ENCODE data around the gene TMEM63B. TPM values are rescaled to one million over a fixed set of nuclear protein-coding genes. Genes with fewer than 3 reads are reported as not detected.

The TMEM63B gene
- total and polyA plus RNA-seq, 2 of the 8 experiments (the other 6 are each of a cell fraction or from before 2014, with no cell fraction given) = 61.1 to 96.8 TPM

DNA sequence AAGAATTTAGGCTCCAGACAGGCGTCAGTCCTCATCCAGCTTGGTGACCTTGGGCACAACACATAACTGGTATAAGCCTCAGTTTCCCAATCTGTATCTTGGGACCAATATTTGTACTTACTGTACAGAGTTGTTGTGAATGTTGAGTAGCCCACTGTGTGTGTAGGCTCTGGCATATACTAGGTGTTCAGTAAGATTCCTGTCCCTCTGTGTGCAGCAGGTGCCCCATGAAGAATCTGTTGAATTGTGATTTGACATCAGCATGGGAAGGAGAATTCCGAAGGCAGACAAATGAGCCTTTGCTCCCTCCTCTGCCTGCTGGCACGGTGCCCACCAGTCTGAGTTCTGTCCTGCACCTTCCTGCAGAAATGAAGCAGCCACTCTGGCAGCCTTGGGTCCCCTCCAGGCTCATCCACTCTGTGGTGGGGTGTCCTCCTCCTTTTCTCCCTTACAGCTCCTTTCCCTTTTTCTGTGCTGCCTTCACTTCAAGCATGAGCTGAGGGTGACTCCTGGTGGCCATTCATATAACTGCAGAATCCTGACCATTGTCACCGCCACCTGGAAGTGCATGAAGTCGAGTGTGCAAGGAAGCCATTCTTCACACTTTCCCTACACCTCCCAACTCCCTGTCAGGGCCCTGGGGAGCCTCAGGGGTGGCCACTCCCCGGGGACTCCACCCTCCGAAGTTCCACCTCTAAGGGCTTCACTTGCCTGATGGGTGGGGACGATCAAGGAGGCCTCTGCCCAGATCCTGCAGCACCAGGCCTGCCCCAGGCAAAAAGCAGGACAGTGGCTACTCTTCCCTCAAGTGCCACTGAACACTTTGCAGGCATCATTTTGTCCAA is 48.3 kb upstream of the TMEM63B start (continued):
- TF ChIP-seq FOSL1 (IDR thresholded peaks at IDR 0.05; ENCODE audit: insufficient read depth, low read depth, low read length) = no peak
- TF ChIP-seq KDM1A (IDR thresholded peaks at IDR 0.05; ENCODE audit: borderline replicate concordance, low read length) = no peak
- no peak for TF ChIP-seq JUND (IDR thresholded peaks at IDR 0.05; ENCODE audit: low read length)
- TF ChIP-seq CTBP2 (IDR thresholded peaks at IDR 0.05; ENCODE audit: borderline replicate concordance, insufficient read depth, insufficient read length, low read length) = no peak
- no peak for TF ChIP-seq BCL11A (IDR thresholded peaks at IDR 0.05; ENCODE audit: low read depth in 2 of 2, low read length in 2 of 2)
- no peak for TF ChIP-seq POU5F1 (IDR thresholded peaks at IDR 0.05; ENCODE audit: low read depth, low read length)
- no peak for TF ChIP-seq BRCA1 (IDR thresholded peaks at IDR 0.05; ENCODE audit: low read depth, low read length)
- TF ChIP-seq, protein P1, sequence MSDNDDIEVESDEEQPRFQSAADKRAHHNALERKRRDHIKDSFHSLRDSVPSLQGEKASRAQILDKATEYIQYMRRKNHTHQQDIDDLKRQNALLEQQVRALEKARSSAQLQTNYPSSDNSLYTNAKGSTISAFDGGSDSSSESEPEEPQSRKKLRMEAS (IDR thresholded peaks at IDR 0.05) = peak; percentile 25; the same call in 1 of the 2 replicates
- TF ChIP-seq RAD21 (IDR thresholded peaks at IDR 0.05 in 1 of 2, conservative IDR thresholded peaks at IDR 0.05 in 1 of 2; ENCODE audit: low read depth in 2 of 2, low read length in 2 of 2) = peak; percentile 98 to 99

Measured in H1 (cell line).